GM13976 (cell line): ENCODE data around the gene TRABD.

Experiments
- DNase-seq: peaks from one replicate; pipeline ENCODE4 v3.0.0; 2012; ENCODE audit warnings: low spot score
- in situ Hi-C: fragments of 300-500 bp; cut with MboI; formaldehyde crosslinking; loops from one replicate; pipeline ENCODE4 v1.12.0; 2022; ENCODE audit warnings: low sequenced_read_pairs, mixed read lengths, inconsistent platforms; ENCODE audit not compliant: unreplicated experiment
- TF ChIP-seq, protein P1 (sequence below): IDR thresholded peaks from 2 replicates; pipeline ENCODE4 v1.5.1; 2012; ENCODE audit warnings: borderline replicate concordance, mild to moderate bottlenecking; ENCODE audit not compliant: insufficient read depth; ENCODE audit errors: extremely low read depth, missing control alignments, control extremely low read depth

TRABD gene

DNA sequence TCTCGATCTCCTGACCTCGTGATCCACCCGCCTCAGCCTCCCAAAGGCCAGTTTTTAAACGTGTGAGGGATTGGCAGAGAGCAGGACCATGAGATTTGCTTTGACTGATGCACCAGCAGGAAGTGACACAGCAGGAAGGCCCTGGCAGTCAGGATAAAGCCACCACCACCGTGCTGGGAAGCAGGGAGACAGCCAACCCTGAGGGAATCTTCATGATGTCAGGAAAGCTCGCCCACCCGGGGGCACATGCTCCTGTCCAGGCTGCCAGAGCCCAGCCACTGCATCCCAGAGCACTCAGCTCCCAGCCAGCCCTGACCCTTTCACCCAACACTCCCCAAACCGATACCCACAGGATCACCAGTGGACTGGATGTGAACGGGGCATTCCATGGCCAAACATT, 53.0 kb downstream of the TRABD start:
- in situ Hi-C loops: no loop called here
- DNase-seq: no peak
- TF ChIP-seq, protein P1, sequence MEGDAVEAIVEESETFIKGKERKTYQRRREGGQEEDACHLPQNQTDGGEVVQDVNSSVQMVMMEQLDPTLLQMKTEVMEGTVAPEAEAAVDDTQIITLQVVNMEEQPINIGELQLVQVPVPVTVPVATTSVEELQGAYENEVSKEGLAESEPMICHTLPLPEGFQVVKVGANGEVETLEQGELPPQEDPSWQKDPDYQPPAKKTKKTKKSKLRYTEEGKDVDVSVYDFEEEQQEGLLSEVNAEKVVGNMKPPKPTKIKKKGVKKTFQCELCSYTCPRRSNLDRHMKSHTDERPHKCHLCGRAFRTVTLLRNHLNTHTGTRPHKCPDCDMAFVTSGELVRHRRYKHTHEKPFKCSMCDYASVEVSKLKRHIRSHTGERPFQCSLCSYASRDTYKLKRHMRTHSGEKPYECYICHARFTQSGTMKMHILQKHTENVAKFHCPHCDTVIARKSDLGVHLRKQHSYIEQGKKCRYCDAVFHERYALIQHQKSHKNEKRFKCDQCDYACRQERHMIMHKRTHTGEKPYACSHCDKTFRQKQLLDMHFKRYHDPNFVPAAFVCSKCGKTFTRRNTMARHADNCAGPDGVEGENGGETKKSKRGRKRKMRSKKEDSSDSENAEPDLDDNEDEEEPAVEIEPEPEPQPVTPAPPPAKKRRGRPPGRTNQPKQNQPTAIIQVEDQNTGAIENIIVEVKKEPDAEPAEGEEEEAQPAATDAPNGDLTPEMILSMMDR: no peak

DNA sequence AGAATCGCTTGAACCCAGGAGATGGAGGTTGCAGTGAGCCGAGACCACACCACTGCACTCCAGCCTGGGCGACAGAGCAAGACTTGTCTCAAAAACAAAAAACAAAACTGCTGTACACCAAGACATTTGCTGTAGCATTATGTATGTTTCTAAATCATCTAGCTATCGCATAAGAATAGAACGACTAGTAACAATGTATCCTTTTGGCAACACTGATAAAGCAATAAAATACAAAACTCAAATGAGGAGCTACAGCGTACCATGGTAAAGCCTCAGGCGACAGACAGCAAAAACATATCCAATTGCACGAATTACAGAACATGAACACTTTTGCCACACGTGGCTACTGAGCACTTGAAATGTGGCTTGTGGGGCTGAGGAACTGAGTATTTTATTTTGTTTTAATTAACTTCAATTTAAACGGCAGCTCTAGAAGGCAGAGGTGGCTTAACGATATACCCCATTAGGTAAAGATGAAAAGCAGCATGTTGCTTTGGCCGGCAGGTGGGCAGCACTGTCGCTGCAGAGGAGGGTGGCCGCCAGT, 56.8 kb downstream of the TRABD start:
- in situ Hi-C loops: no loop called here
- DNase-seq: no peak
- TF ChIP-seq, protein P1: no peak

- in situ Hi-C loops: no loop called here
- DNase-seq: no peak
- TF ChIP-seq, protein P1: no peak
Measured at GRCh38 chr22:50243685-50244419, 58.1 kb downstream of the TRABD start.

- TF ChIP-seq, protein P1: no peak
- in situ Hi-C loops: no loop called here
Measured at GRCh38 chr22:50244420-50245213, 58.9 kb downstream of the TRABD start, which contains the start of gene TUBGCP6. Gene TUBGCP6, minus strand, starts transcription at chr22:50245023. Its CDS starts 564 bp downstream, at chr22:50244459.

GRCh38 chr22:50245214-50246072, 59.7 kb downstream of the TRABD start:
- DNase-seq: no peak
- TF ChIP-seq, protein P1: no peak
- in situ Hi-C loops: no loop called here

More at GRCh38 chr22:50244420-50245213, 58.9 kb downstream of the TRABD start, which contains the start of gene TUBGCP6:
- peak; percentile 95 for DNase-seq
